ENCODE data around the gene OXT. TPM values are rescaled to one million over a fixed set of nuclear protein-coding genes. Genes with fewer than 3 reads are reported as not detected.
"Not testable (repeated sequence)": the region's sequence is repeated elsewhere in the genome, so short reads cannot be mapped to it uniquely, and the experiment has no call there.

The OXT gene
- total and polyA plus RNA-seq, 2 donors (not counting 3 experiments of a cell fraction or from before 2014, with no cell fraction given), result not detected

- no TSS peak for BruUV-seq (replicated peaks)
- H3K79me2 ChIP-seq (ENCODE audit: control insufficient read depth, insufficient read depth, low read length), result no peaks in the 10 kb centered on the region
- no peaks in the 10 kb centered on the region for H3K9me1 ChIP-seq (replicated peaks; ENCODE audit: control insufficient read depth, extremely low read depth, insufficient read depth, low read length)
- DNase-seq (ENCODE audit: low read depth, low spot score) (no peak), FAIRE-seq (no peak)
- H3K36me3 ChIP-seq (ENCODE audit: control insufficient read depth in 2 of 2, extremely low read depth in 1 of 2, insufficient read depth in 2 of 2, low read length in 2 of 2), result peaks cover 0 to 38% of the 10 kb centered on the region in 2 experiments
- no peak overlapping the region for H3K9ac ChIP-seq (replicated peaks; ENCODE audit: extremely low read depth, insufficient read depth, low read length)
- TF ChIP-seq FOS (IDR thresholded peaks at IDR 0.05; ENCODE audit: borderline replicate concordance, insufficient read depth, low read length), result no peak
- no peak overlapping the region for H3K27ac ChIP-seq (ENCODE audit: insufficient read depth, low read depth, low read length)
- H3K4me2 ChIP-seq (ENCODE audit: insufficient read depth, low read length), result no peak overlapping the region
- POLR2A ChIA-PET, result no interaction called here
- CTCF ChIA-PET, result no interaction called here
- dilution Hi-C loops (cut with MboI; ENCODE audit: extremely low pct_ligation_motif_present, low sequenced_read_pairs) (no loop called here), intact Hi-C loops (cut with micrococcal nuclease) (no loop called here)
- H3K9me3 ChIP-seq (replicated peaks; ENCODE audit: control insufficient read depth, insufficient read depth, low read length), result no peaks in the 10 kb centered on the region
- H4K20me1 ChIP-seq (replicated peaks; ENCODE audit: control insufficient read depth, extremely low read depth, insufficient read depth, low read length), result no peaks in the 10 kb centered on the region
- no peak overlapping the region for H2AFZ ChIP-seq (ENCODE audit: low read depth, low read length)
- no peak overlapping the region for H3K4me3 ChIP-seq (replicated peaks in 1 of 3; ENCODE audit: insufficient read depth in 1 of 3, low read depth in 1 of 3, low read length in 3 of 3)
- H3K4me1 ChIP-seq (ENCODE audit: control insufficient read depth, extremely low read depth, insufficient read depth, low read length), result no peaks in the 10 kb centered on the region
- H3K27me3 ChIP-seq (ENCODE audit: control insufficient read depth in 2 of 2, insufficient read depth in 2 of 2, low read length in 2 of 2), result no peaks in the 10 kb centered on the region
Measured at GRCh38 chr20:3021777-3022176, 49.6 kb upstream of the OXT start.

GRCh38 chr20:3022559-3023490, 48.6 kb upstream of the OXT start:
- H3K4me1 ChIP-seq (ENCODE audit: control insufficient read depth, extremely low read depth, insufficient read depth, low read length), result not testable (repeated sequence)
- H3K36me3 ChIP-seq (ENCODE audit: control insufficient read depth in 2 of 2, extremely low read depth in 1 of 2, insufficient read depth in 2 of 2, low read length in 2 of 2), result peaks cover 0 to 42% of the 10 kb centered on the region in 2 experiments

More at GRCh38 chr20:3022559-3023490, 48.6 kb upstream of the OXT start:
- H4K20me1 ChIP-seq (replicated peaks; ENCODE audit: control insufficient read depth, extremely low read depth, insufficient read depth, low read length); H3K4me3 ChIP-seq (replicated peaks in 1 of 3; ENCODE audit: insufficient read depth in 1 of 3, low read depth in 1 of 3, low read length in 3 of 3); H3K27me3 ChIP-seq (ENCODE audit: control insufficient read depth in 2 of 2, insufficient read depth in 2 of 2, low read length in 2 of 2); H3K79me2 ChIP-seq (ENCODE audit: control insufficient read depth, insufficient read depth, low read length); H3K9ac ChIP-seq (replicated peaks; ENCODE audit: extremely low read depth, insufficient read depth, low read length); dilution Hi-C loops (cut with MboI; ENCODE audit: extremely low pct_ligation_motif_present, low sequenced_read_pairs); H2AFZ ChIP-seq (ENCODE audit: low read depth, low read length); intact Hi-C loops (cut with micrococcal nuclease); FAIRE-seq; H3K27ac ChIP-seq (ENCODE audit: insufficient read depth, low read depth, low read length); POLR2A ChIA-PET; H3K9me1 ChIP-seq (replicated peaks; ENCODE audit: control insufficient read depth, extremely low read depth, insufficient read depth, low read length); CTCF ChIA-PET; DNase-seq (ENCODE audit: low read depth, low spot score); BruUV-seq (replicated peaks); H3K4me2 ChIP-seq (ENCODE audit: insufficient read depth, low read length); H3K9me3 ChIP-seq (replicated peaks; ENCODE audit: control insufficient read depth, insufficient read depth, low read length): not testable (repeated sequence)

All from endothelial cell of umbilical vein (primary cell).